Sigmoid colon (tissue), 7 donors: ENCODE results near the gene TLL2. TPM values are rescaled to one million over a fixed set of nuclear protein-coding genes. Genes with fewer than 3 reads are reported as not detected.
A peak's percentile ranks its signal among the peaks of the same experiment; 100 is the strongest.

Experiments used
- DNase-seq: peaks from one replicate; pipeline ENCODE4 v3.0.0-alpha.2; 2019
- H3K27ac ChIP-seq, 4 donors: fragments of 200-600 bp; sonication (generic); one replicate each; pipeline ENCODE4 v1.5.1; 2016 to 2019; ENCODE audit warnings: mild to moderate bottlenecking in 1 of 4
- H3K27me3 ChIP-seq, 3 donors: fragments of 200-600 bp; sonication (generic); one replicate each; pipeline ENCODE4 v1.5.1; 2019; ENCODE audit warnings: mild to moderate bottlenecking in 1 of 3
- H3K36me3 ChIP-seq, 4 donors: fragments of 200-600 bp; sonication (generic); one replicate each; pipeline ENCODE4 v1.5.1; 2016 to 2019
- H3K4me1 ChIP-seq, 4 donors: fragments of 200-600 bp; sonication (generic); one replicate each; pipeline ENCODE4 v1.5.1; 2017 to 2019
- H3K4me3 ChIP-seq, 4 donors: fragments of 200-600 bp; sonication (generic); one replicate each; pipeline ENCODE4 v1.5.1; 2017 to 2019; ENCODE audit warnings: mild to moderate bottlenecking in 2 of 4, moderate library complexity in 1 of 4
- H3K9me3 ChIP-seq, 4 donors: fragments of 200-600 bp in 3 of 4; sonication (generic) in 3 of 4; one replicate each; pipeline versions ENCODE4 v1.5.1 to v1.6.1; 2013 to 2019
- EP300 ChIP-seq, 4 donors: sonication (generic); formaldehyde crosslinking; IDR thresholded peaks; one replicate each; pipeline ENCODE4 v1.6.1; 2017; ENCODE audit warnings: antibody characterized with exemption in 4 of 4
- POLR2A ChIP-seq, 2 donors: fragments of 450-650 bp; IDR thresholded peaks; one replicate each; pipeline ENCODE4 v1.6.1; 2016; ENCODE audit warnings: antibody characterized with exemption in 2 of 2, mild to moderate bottlenecking in 2 of 2, moderate library complexity in 2 of 2
- POLR2AphosphoS5 ChIP-seq, 4 donors: sonication (generic); formaldehyde crosslinking; IDR thresholded peaks; one replicate each; pipeline ENCODE4 v1.6.1; 2017; ENCODE audit warnings: antibody characterized with exemption in 4 of 4
- WGBS, 2 donors: extraction: QIAGEN DNeasy Blood & Tissue Kit; methylation state at CpG; one replicate each; pipeline ENCODE4 v1.1.7; 2013; 5-methylcytosine and 5-hydroxymethylcytosine counted together
- intact Hi-C: fragments of 100-400 bp; cut with DNase I; formaldehyde crosslinking; loops from one replicate; pipeline ENCODE4 v1.15.1; 2023
- polyA plus RNA-seq, 3 donors: library from polyadenylated mRNA; stranded (reverse); fragments of 200-250 nt; gene quantifications; one replicate each; pipeline ENCODE4 v1.2.3, GENCODE V29; 2013
- total RNA-seq, 4 donors: library from RNA; depleted of rRNA; stranded (reverse); fragments of >200 nt; gene quantifications; one replicate each; pipeline ENCODE4 v1.1.0, GENCODE V29; 2016
- TF ChIP-seq, protein P1 (sequence below), 4 experiments: fragments of 450-650 bp in 3 of 4; fragments of 200-600 bp in 1 of 4; IDR thresholded peaks; one replicate each; pipeline ENCODE4 v1.5.1; 2016 to 2019; ENCODE audit warnings: antibody characterized with exemption in 4 of 4, mild to moderate bottlenecking in 3 of 4, moderate library complexity in 2 of 4
- donor health status: healthy with polysubstance abuse.
- donor health status: Bipolar disorder and iron deficiency.
- donor health status: healthy.

Gene TLL2
- total and polyA plus RNA-seq, 7 donors: 0.14 to 2.2 (median 0.36) TPM; not detected in 2

DNA sequence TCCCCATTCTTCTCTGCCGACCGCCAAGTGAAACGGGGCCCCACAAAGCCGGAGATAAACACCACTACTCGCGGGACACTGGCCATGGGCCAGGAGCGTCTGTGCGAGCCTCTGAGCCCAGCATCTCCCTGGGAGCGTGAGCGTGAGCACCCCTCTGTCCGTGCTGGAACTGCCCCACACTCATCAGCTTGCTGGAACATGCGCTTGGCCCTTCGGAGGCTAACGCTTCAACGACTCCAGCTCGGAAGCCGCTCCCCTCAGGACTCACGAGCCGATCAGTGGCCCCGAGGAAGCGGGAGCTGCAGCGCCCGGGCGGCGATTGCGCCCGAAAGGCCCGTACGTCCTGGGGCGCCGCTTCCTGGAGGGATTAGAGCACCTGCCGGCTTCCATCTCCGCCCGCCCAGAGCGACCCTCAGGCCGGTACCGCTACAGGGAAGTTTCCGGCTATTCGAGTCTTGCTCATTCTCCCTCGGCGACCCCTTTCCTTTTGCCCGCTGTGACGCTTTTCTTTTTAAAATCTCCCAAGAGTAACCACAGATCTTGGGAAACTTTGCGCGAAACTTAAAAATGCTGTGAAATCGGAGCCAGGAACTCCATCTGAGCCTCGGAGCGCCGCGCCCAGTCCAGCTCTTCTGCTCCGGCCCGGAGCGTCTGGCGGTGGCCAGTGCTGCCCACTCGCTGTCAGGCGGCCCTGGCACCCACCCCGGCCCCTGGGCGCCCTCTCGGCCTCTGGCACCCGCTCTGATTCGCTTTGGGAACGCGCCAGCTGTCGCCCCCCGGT, 1.0 kb downstream of the TLL2 start:
- DNase-seq: no peak
- Histone ChIP-seq H3K27ac (peak overlapping the region in 1 of 4 donors; percentile 64), H3K4me3 (peak overlapping the region; percentile 29 to 60 (median 54)), H3K4me1 (peaks cover 0 to 26% (median 22%) of the 10 kb centered on the region in 4 donors), H3K27me3 (peaks cover 0 to 20% (median 0%) of the 10 kb centered on the region in 3 donors), H3K36me3 (no peaks in the 10 kb centered on the region), H3K9me3 (no peaks in the 10 kb centered on the region)
- intact Hi-C loops: loop anchor here (1.0 to 5.0 kb wide), 4 partner anchors 110 to 320 kb away; partner anchors contain the start of gene LCOR
- TF ChIP-seq, protein P1, sequence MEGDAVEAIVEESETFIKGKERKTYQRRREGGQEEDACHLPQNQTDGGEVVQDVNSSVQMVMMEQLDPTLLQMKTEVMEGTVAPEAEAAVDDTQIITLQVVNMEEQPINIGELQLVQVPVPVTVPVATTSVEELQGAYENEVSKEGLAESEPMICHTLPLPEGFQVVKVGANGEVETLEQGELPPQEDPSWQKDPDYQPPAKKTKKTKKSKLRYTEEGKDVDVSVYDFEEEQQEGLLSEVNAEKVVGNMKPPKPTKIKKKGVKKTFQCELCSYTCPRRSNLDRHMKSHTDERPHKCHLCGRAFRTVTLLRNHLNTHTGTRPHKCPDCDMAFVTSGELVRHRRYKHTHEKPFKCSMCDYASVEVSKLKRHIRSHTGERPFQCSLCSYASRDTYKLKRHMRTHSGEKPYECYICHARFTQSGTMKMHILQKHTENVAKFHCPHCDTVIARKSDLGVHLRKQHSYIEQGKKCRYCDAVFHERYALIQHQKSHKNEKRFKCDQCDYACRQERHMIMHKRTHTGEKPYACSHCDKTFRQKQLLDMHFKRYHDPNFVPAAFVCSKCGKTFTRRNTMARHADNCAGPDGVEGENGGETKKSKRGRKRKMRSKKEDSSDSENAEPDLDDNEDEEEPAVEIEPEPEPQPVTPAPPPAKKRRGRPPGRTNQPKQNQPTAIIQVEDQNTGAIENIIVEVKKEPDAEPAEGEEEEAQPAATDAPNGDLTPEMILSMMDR (IDR thresholded peaks at IDR 0.05): no peak
- TF ChIP-seq POLR2A (IDR thresholded peaks at IDR 0.05): no peak
- no peak for TF ChIP-seq EP300 (IDR thresholded peaks at IDR 0.05)
- TF ChIP-seq POLR2AphosphoS5 (IDR thresholded peaks at IDR 0.05): no peak
- 1 to 2% methylated on average over 65 of the region's 65 CpGs for WGBS, 2 donors

DNA sequence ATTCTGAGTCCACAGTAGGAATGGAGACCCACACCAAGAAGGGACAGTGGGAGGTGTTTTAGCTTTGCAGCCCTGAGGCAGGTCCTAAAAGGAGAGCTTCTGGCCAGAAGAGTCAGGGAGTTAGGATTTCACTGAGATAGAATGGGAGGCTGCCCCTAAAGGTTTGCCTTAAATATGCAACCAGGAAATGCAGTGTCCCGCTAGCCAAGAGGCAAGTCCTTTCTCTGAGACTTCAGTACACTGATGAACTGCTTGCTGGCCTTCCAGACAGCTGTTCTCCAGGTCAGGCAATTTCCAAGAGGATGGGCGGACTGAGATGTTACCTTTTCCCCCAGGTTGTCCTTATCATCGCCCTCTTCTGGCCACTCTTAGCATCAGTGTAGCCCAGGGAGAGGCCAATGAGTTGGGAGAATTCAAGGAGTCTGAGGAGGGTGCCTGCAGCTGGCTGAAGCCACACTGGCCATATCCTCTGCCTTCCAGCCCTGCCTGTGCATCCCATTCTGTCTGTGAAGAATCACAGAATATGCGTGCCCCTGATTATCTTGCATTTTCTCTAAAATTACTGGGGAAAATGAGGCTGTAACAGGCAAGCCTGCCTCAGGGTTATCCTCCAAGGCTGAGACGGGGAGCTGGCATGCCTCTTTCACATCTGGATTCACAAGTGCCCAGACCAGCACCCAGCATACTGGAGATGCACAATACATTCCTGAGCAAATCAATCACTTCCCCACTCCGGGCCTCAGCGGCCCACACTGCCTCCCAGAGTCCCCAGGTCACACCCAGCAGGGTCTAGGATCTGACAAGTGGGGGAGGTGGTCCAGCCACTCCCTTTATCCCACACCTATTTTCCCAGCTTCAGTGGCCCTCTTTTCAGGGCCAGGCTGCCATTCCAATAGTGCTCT, 2.4 kb downstream of the TLL2 start:
- Histone ChIP-seq H3K9me3 (no peaks in the 10 kb centered on the region), H3K4me3 (no peak overlapping the region), H3K36me3 (no peaks in the 10 kb centered on the region), H3K27ac (no peak overlapping the region), H3K4me1 (peaks cover 0 to 26% (median 22%) of the 10 kb centered on the region in 4 donors), H3K27me3 (peaks cover 0 to 20% (median 0%) of the 10 kb centered on the region in 3 donors)
- intact Hi-C loops: loop anchor here (5.0 kb wide), 2 partner anchors 111 to 321 kb away; partner anchors contain the start of gene LCOR
- 55 to 63% methylated on average over 7 of the region's 7 CpGs for WGBS, 2 donors
- DNase-seq: no peak
- TF ChIP-seq POLR2A (IDR thresholded peaks at IDR 0.05): no peak
- TF ChIP-seq EP300 (IDR thresholded peaks at IDR 0.05): no peak
- TF ChIP-seq, protein P1 (IDR thresholded peaks at IDR 0.05): peak in 3 of 4 experiments; percentile 25 to 43 (median 25)
- TF ChIP-seq POLR2AphosphoS5 (IDR thresholded peaks at IDR 0.05): no peak

DNA sequence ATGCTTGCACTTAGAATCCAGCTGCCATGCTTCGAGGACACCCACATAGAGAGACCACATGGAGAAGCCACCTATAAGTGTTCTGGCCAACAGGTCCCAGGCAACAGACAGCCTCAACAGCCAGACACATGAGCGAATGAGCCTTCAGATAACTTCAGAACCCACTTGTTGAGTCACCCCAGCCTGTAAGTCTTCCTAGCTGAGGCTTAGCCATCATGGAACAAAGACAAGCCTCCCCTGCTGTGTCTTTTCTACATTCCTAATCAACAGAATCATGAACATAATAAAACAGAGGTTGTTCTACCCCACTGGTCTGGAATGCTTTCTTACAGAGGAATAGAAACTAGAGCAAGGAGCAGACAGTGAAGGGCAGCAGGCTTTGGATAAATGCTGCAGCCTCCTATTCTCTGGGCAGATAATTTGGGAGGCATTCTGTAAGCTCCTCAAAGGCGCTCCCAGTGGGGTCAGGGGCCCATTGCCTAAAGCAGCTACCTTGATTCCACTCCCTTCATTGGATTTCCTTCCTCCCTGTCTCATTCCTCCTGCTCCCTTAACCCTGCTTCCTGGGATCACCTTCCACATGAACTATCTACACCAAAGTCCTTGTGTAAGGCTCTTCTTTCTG, 4.6 kb downstream of the TLL2 start:
- TF ChIP-seq POLR2A (IDR thresholded peaks at IDR 0.05) (no peak), EP300 (IDR thresholded peaks at IDR 0.05) (no peak), POLR2AphosphoS5 (IDR thresholded peaks at IDR 0.05) (no peak)
- TF ChIP-seq, protein P1 (IDR thresholded peaks at IDR 0.05): no peak
- Histone ChIP-seq H3K36me3 (no peaks in the 10 kb centered on the region), H3K4me1 (peaks cover 0 to 26% (median 18%) of the 10 kb centered on the region in 4 donors), H3K27me3 (peaks cover 0 to 20% (median 0%) of the 10 kb centered on the region in 3 donors), H3K9me3 (no peaks in the 10 kb centered on the region), H3K27ac (no peak overlapping the region), H3K4me3 (no peak overlapping the region)
- DNase-seq: no peak
- intact Hi-C loops: no loop called here
- 88 to 95% methylated on average over 3 of the region's 3 CpGs for WGBS, 2 donors

DNA sequence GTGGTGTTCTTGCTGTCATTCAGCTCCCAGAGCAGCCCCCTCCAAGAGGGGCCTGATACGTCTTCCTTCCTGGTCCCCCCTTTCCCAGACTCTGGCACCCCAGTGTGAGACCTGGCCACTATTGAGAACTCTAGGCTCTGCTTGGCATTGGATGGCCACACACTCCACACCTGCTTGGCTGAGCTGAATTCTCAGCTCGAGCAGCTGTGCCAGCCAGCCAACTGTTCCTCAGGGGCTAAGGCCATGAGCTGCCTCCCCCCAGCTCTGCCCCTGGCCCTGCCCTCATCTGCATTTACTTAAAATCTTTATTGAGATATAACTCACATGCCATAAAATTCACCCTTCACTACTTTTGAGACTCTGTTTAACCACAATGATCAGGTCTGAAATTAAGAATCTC, 6.7 kb downstream of the TLL2 start:
- no peak for DNase-seq
- intact Hi-C loops: no loop called here
- Histone ChIP-seq H3K4me1 (peaks cover 0 to 8% (median under 1%) of the 10 kb centered on the region in 4 donors), H3K4me3 (no peak overlapping the region), H3K27me3 (peaks cover 0 to 7% (median 0%) of the 10 kb centered on the region in 3 donors), H3K27ac (no peak overlapping the region), H3K9me3 (no peaks in the 10 kb centered on the region), H3K36me3 (no peaks in the 10 kb centered on the region)
- whole genome bisulfite sequencing, 2 donors: 64 to 80% methylated on average over 2 of the region's 2 CpGs
- TF ChIP-seq POLR2A (IDR thresholded peaks at IDR 0.05) (no peak), POLR2AphosphoS5 (IDR thresholded peaks at IDR 0.05) (no peak), EP300 (IDR thresholded peaks at IDR 0.05) (no peak)
- TF ChIP-seq, protein P1 (IDR thresholded peaks at IDR 0.05): no peak
